ENCODE results near the gene MIGA1. TPM values are rescaled to one million over a fixed set of nuclear protein-coding genes. Genes with fewer than 3 reads are reported as not detected.
"Not testable (repeated sequence)": the region's sequence is repeated elsewhere in the genome, so short reads cannot be mapped to it uniquely, and the experiment has no call there.

The MIGA1 gene, protein sequence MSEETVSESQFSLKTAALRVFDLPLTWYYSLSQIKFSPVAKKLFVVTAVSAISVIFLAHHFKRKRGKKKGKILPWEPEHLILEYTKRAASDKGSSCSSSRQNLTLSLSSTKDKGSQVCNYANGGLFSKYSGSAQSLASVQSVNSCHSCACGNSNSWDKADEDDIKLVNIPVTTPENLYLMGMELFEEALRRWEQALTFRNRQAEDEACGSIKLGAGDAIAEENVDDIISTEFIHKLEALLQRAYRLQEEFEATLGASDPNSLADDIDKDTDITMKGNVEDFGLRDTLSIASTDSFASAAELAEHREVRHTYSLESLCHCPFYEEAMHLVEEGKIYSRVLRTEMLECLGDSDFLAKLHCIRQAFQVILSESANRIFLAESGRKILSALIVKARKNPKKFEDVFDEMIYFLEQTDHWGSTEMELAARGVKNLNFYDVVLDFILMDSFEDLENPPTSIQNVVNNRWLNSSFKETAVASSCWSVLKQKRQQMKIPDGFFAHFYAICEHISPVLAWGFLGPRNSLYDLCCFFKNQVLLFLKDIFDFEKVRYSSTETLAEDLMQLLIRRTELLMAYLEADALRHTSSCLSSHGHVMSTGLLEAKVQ
- polyA plus RNA-seq (2014; cell fraction: cytosol; rRNA removed): 5.1 and 5.7 TPM in 2 replicates
- 2.1 and 3.5 TPM in 2 replicates for polyA plus RNA-seq (2014; cell fraction: nucleus; rRNA removed)

DNA sequence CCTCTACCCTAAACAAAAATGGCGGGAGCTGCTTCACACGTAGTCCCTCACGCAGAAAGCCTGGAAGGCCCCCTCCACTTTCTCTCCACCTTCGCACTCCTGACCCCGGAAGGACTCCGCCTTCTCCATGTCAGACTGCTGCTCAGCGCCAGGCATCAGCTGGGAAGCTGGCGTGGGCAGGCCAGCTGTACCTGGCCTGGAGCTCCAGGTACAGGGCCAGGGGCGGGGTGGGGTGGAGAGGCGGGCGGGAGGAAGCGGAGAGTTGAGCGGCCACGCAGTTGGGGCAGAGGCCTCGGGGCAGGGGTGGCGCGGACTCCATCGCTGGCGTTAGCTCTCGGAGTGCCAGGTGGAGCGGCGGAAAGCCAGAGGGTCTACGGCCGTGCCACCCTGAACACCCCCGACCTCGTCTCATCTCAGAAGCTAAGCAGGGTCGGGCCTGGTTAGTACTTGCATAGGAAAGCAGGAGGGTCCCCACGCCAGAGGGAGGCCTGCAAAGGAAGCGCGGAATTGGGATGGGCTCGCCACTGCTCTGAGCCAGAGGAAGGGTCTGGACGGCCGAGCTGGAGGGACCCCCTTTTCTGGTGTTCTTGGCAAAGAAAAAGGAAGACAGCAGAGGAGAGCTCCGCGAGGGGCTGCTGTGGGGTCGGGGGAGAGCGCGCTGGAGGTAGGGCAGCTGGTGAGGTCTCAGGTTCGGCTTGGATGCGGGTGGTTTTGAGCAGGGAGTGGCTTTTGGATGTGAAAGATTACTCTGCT is at the start of gene MIGA1:
MIGA1 (plus strand) TSS at position 121 of the 753 bp plus-strand sequence. CDS start 3,604 bp downstream, outside the sequence.
- DNase-seq (ENCODE audit: low spot score): peak; percentile 90

DNA sequence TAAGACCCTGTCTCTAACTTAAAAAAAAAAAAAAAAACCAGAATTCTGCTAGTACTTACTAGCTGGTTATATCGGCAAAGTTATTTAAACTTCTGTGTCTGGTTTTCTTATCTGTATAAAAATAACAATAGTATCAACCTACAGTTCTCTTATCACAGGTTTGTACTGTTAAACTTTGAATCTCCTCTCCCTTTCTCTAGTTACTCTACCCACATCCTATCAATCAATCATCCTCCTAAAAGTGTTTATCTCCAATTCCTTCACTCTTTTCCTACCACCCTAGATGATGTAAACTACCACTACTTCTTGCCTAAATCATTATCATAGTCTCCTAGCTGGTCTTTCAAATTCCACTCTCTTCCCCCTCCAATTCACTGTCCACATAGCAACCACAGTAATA is 47.4 kb upstream of the MIGA1 start:
- no peak for DNase-seq (ENCODE audit: low spot score)

DNA sequence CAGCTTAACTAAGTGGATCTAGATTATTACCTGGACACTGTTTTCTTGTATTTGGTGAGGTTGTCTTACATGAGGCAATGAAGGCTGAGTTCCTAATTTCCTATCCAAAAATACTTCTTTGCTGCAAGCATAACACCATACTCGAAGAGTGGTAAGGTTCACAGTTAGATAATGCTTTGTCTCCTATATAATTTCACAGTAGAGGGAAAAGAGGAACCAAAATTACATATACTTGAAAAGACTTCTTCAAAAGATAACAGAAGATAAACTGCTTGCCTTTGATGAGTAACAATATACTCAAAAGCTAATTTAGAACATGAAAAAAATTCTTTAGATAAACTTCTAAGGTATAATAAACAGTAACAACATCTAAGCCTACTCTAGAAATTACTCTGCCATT is 40.2 kb upstream of the MIGA1 start:
- DNase-seq (ENCODE audit: low spot score): no peak

DNA sequence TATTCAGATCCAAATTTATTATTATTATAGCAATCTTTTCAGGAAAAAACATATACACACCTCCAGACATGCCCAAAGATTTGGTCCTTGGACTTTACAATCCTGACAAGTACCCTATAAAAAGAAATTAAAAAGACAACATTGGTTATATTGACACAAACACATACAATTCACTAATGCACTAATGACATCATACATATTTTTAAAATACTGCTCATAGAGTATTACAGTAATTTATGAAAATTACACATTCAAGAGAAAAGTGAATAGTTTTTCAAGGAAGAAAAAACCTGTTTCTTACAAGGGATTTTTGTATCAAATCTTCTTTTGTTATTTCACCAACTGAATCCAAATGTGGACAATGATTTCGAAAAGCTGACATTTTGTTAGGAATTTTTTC is 38.1 kb upstream of the MIGA1 start:
- DNase-seq (ENCODE audit: low spot score): no peak

DNA sequence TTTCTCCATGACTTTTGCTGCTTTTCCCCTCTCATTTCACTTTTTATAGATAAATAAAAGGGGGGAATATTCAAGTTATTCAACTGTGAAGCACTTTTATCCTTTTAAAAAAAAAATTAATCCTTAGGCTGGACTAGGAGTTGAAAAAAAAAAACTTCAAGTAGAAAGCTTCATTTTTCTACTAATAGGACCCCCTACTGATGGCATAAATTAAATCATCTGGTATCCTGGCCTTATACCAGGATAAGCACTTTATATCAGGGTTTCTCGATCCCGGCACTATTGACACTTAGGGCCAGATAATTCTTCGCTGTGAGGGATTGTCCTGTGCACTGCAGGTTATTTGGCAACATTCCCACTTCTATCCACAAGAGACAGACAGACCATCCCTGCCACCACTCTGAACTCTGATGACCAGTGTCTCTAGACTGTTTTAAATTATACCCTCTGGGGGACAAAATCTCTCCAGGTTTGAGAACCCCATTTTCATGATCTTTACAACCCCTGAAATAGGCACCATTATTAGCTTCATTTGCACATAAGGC is 37.4 kb upstream of the MIGA1 start:
- no peak for DNase-seq (ENCODE audit: low spot score)

DNA sequence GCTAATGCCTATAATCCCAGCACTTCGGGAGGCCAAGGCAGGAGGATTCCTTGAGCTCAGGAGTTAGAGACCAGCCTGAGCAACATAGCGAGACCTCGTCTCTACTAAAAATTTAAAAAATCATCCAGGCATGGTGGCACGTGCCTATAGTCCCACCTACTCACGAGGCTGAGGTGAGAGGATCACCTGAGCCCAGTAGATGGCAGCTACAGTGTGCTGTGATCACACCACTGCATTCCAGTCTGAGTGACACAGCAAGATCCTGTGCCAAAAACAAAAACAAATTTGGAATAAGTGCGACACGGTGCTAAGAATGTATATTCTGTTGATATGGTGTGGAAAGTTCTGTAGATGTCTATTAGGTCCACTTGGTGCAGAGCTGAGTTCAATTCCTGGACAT is 34.9 kb upstream of the MIGA1 start:
- no peak for DNase-seq (ENCODE audit: low spot score)

DNA sequence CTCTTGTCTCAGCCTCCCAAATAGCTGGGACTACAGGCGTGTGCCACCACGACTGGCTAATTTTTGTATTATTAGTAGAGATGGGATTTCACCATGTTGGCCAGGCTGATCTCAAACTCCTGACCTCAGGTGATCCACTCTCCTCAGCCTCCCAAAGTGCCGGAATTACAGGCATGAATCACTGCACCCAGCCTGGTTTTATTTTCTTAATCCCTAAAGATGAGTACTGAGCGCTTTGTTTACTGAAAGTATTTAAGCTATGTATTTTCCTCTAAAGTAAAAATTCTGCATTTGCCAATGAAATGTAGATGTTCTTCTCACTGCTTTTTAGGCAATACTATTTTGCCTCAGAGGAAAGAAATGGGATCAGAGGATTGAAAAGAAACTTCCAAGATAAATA is 30.0 kb upstream of the MIGA1 start:
- DNase-seq (ENCODE audit: low spot score): not testable (repeated sequence)

DNA sequence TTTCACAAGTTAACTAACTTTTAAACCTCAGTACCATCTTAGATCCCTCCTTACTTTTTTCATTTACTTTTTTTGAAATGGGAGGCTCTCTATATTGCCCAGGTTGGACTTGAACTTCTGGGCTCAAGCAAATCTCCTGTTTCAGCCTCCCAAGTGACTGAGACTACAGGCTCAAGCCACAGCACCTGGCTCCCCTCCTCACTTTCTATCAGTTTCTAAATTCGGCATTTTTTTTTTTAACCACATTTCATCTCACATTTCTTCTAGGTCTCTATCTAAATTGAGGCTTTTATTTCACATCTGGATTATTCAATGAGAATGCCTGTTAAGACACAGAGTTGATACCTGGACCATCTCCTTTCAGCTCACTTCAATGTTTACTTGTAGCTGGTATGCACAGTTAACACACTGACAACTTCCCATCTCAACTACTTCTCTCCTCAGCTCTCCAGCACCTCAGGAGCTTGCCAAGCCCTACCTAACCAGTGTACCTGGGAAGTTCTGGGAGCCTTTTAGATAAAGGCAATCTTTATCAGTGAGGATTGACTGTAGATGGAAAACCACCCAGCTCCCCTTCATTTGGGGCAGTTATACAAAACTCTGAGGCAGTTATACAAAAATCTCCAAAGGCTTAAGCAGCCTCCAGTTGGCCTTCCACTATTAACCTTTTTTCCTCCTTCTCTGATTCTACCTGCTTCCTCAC is 23.2 kb upstream of the MIGA1 start:
- no peak for DNase-seq (ENCODE audit: low spot score)

DNA sequence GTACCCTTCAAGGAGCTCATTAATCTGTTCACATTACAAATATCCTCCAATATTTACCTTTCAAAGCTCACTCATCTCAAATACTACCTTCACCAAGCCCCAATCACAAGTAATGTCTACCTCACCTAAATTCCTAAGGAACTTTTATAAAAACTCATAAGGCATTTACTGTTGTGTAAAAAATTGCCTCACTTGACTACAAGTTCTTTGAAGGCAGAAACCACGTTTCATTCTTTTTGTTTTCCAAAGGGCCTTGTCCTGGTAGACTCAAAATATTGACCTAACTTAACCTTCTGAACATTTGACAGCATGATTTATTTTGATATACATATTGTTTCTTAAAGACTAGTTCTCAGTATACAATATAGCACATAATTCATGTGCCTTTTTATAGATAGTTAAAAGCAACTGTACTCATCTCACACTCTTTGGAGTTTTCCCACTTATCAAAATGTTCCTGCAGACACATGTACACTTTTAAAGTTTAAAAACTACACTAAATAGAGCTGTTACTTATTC is 22.3 kb upstream of the MIGA1 start:
- no peak for DNase-seq (ENCODE audit: low spot score)

DNA sequence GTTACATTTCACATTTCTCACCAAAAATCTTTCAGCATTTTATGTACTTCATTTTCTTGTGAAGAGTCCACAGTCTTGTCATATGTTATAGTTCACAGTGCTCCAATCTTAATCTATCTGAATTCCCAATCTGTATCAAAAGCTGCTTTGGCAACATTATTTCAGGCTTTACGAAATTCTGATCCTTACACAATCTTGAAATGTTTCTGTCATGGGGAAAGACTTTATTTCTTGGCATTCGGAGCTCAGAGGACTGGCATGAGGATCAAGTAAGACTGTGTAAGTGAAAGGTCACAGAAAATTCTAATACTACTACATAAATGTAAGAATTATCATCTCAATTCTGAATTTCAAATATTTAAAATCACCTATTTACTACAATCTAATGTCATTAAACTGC is 21.8 kb upstream of the MIGA1 start:
- no peak for DNase-seq (ENCODE audit: low spot score)

DNA sequence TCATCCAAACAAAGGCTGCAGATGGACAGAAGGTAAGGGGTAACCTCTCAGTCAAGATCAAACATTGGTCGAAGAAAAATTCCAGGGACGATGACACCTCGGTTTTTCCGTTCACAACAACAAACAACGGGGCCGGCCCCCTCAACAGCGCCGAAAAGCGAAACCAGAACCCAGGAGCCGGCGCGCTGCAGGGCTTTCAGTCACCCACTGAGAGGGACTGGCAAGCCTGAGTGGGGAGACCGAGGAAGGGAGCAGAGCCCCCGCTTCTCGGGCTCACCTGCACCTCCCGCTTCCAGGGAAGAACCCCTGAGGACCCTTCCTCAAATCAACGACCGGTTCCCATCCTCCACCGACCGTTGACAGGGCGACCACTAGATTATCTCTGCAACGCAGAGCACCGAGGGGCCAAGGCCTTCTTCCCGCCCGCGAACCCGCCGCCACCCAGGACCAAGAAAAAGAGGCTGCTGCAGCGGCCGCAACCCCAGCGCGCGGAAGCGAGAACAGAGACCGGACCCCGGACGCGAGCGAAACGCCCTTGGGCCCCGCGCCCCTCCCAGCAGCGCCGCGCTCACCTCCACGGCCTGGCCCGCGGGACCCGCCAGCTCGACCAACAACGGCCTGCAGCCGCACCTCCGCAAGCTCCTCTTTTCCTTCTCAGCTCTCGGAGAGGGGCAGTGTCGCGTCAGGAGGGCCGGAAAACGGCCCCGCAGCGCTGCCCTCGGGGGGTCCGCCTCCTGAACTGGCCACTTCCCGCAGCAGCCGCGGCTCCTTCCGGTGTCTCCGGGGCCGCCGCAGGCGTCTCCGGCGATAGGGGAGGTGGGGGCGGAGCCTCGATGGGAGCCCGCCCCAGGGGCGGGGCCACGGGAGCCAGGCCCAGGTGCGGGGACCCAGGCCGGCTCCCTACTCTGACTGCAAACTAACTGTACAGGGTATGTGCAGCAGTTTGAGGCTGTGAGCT is 20.1 kb upstream of the MIGA1 start, which contains the start of gene USP33:
USP33 (minus strand) TSS at position 782 of the 958 bp plus-strand sequence. CDS start 18,155 bp downstream, outside the sequence.
- DNase-seq (ENCODE audit: low spot score): peak; percentile 87

DNA sequence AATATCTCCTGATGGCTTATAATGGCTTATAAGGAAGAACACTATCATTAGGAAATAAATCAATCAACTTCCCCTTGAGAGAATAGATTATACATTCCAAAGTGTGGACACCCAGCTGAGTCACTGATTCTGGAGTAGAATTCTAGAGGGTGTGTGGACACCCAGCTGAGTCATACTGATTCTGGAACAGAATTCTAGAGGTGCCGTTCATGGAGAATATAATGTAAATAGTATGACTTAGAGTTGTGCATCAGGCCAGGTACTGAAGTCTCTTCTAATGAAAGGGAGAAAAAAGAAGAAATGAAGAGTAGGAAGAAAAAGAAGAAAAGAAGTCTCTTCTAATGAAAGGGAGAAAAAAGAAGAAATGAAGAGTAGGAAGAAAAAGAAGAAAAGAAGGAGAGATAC is 17.4 kb upstream of the MIGA1 start:
- no peak for DNase-seq (ENCODE audit: low spot score)

DNA sequence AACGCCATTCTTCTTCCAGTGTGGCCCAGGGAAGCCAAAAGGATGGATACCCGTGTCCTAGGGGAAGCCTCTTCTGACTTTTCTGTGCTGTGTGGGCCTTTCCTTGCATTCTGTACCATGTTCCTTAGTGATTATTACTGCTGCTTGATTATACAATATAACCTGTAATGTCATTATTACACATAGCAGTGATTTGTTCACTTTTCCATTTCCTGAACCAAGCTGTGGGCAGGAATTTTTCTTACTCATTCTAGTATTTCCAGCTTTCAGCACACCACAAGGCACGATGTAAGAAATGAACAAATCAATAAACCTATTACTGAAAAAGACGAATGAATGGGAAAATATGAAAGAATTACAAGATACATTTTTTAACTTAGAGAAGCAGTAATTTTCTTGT is 11.4 kb upstream of the MIGA1 start:
- DNase-seq (ENCODE audit: low spot score): no peak

DNA sequence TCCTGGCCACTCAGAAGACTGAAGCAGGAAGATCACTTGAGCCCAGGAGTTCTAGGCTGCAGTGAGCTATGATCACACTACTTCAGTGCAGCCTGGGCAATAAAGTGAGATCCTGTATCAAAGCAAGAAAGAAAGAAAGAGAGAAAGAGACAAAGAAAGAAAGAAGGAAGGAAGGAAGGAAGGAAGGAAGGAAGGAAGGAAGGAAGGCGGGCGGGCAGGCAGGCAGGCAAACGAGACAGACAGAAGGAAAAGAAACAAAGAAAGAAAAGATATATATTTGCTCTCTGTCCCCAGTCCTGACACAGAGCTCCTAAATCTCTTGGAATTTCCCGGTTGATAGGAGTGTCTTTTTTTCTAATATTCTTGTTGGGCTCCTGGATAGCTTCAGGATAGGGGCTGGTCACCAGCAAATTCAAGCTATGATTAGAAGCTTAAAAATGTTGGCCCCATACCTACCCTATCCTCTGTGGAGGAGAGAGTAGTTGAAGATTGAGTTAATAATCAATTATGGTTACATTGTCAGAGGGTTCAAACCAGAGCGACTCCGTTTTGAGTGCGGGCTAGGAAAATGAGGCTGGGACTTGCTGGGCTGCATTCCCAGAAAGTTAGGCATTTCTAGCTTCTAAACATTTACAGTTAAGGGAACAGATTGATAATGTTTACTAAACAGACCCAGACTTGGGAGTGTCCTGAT is 3.3 kb upstream of the MIGA1 start:
- no peak for DNase-seq (ENCODE audit: low spot score)

DNA sequence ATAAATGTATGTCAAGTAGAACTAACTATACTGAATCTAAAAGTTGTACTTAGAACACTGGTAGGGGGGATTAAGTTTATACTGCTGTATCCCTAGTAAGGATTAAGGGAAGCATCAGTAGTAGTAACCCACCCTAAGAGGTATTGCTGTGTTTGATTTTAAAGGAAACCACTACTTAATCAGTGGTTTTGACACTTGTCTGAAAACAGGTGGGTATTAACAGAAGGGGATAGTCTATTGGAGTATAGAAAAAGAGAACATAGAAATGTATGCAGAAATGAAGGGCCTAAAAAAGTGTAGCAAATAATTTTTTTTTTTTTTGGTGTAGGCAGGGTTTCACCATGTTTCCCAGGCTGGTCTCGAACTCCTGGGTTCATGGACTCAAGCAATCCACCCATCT is 2.2 kb downstream of the MIGA1 start:
- no peak for DNase-seq (ENCODE audit: low spot score)

DNA sequence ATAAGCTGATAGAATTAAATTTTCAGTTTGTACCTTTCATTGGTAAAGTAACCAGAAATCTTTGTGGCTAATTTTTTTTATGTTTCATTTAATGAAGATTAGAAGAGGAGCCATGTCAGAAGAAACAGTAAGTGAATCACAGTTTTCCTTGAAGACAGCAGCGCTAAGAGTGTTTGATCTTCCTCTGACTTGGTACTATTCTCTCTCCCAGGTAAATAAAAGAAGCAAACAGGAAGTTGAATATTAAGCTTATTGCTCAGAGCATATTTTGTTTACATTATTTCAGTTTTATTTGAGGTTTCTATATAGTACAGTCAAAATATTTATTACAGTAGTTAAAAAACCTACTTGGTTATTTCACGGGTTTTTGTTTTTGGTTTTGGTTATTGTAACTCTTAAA is 3.7 kb downstream of the MIGA1 start:
- no peak for DNase-seq (ENCODE audit: low spot score)

DNA sequence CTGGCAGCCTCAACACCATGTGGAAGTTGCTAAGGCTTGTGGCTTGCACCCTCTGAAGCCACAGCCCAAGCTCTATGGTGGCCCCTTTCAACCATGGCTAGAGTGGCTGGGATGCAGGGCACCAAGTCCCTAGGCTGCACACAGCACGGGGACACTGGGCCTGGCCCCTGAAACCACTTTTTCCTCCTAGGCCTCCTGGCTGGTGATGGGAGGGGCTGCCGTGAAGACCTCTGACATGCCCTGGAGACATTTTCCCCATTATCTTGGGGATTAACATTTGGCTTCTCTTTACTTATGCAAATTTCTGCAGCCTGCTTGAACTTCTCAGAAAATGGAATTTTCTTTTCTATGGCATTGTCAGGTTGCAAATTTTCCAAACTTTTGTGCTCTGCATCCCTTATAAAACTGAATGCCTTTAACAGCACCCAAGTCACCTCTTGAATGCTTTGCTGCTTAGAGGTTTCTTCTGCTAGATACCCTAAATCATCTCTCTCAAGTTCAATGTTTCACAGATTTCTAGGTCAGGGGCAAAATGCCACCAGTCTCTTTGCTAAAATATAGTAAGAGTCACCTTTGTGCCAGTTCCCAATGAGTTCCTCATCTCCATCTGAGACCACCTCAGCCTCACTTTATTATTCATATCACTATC is 6.8 kb downstream of the MIGA1 start:
- not testable (repeated sequence) for DNase-seq (ENCODE audit: low spot score)

DNA sequence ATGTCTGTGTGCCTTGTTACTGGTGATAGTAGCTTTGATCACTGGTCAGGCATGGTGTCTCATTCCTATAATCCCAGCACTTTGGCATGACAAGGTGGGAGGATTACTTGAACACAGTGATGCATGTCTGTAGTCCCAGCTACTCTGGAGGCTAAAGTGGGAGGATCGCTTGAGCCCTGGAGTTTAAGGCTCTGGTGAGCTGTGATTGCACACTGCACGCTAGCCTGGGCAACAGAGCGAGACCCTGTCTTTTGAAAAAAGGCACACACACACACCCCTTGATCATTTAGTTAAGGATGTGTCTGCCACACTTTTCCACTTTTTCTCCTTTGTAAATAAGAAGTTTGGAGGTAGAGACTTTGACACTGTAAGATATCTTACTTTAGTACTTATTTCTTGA is 15.1 kb downstream of the MIGA1 start:
- no peak for DNase-seq (ENCODE audit: low spot score)
